ENCODE data around the gene ZNF319. TPM values are rescaled to one million over a fixed set of nuclear protein-coding genes. Genes with fewer than 3 reads are reported as not detected.

The ZNF319 gene
- total RNA-seq, 4 donors from 2014 or later, result 12.1 to 24.0 (median 18.7) TPM

- H3K36me3 ChIP-seq, result peaks cover 8 to 10% of the 10 kb centered on the region in 2 donors
- no peak overlapping the region for H3K4me3 ChIP-seq (replicated peaks in 1 of 3)
- 96% methylated on average over 16 to 34 of the region's 36 CpGs for WGBS, 2 donors
- no peaks in the 10 kb centered on the region for H3K9me3 ChIP-seq
- DNase-seq, result no peak
- H3K27ac ChIP-seq, result peak overlapping the region in 2 of 3 donors; percentile 40 to 91
- TF ChIP-seq CTCF (IDR thresholded peaks at IDR 0.05) (no peak), POLR2A (IDR thresholded peaks at IDR 0.05) (no peak)
- intact Hi-C loops (cut with DNase I), result loop anchor here (10.0 kb wide), 1 partner anchor 193 kb away; the partner anchor contains the start of gene KIFC3
- peaks cover 65 to 75% of the 10 kb centered on the region in 2 donors for H3K4me1 ChIP-seq
- no peaks in the 10 kb centered on the region for H3K27me3 ChIP-seq
These were observed 2.8 kb downstream of the ZNF319 start for GRCh38 chr16:57997528-57998265.

- peaks cover 71 to 79% of the 10 kb centered on the region in 2 donors for H3K4me1 ChIP-seq
- no peak overlapping the region for H3K4me3 ChIP-seq (replicated peaks in 1 of 3)
- 92 to 98% methylated on average over 6 to 10 of the region's 35 CpGs for WGBS, 2 donors
- H3K27me3 ChIP-seq, result no peaks in the 10 kb centered on the region
- TF ChIP-seq CTCF (IDR thresholded peaks at IDR 0.05) (no peak), POLR2A (IDR thresholded peaks at IDR 0.05) (no peak)
- peak overlapping the region; percentile 40 to 91 (median 58) for H3K27ac ChIP-seq
- intact Hi-C loops (cut with DNase I), result loop anchor here (10.0 kb wide), 1 partner anchor 192 kb away; the partner anchor contains the start of gene KIFC3
- H3K36me3 ChIP-seq, result peaks cover 8 to 10% of the 10 kb centered on the region in 2 donors
- no peak for DNase-seq
- no peaks in the 10 kb centered on the region for H3K9me3 ChIP-seq
These were observed 3.3 kb downstream of the ZNF319 start for GRCh38 chr16:57997176-57997527.

GRCh38 chr16:57996406-57997175 is 3.9 kb downstream of the ZNF319 start:
- Histone ChIP-seq H3K4me1 (peaks cover 72 to 80% of the 10 kb centered on the region in 2 donors), H3K36me3 (peaks cover 8 to 10% of the 10 kb centered on the region in 2 donors), H3K27me3 (no peaks in the 10 kb centered on the region), H3K9me3 (no peaks in the 10 kb centered on the region), H3K27ac (peak overlapping the region; percentile 40 to 95 (median 91)), H3K4me3 (replicated peaks in 1 of 3) (no peak overlapping the region)
- TF ChIP-seq POLR2A (IDR thresholded peaks at IDR 0.05), result no peak
- peak in 1 of 6 experiments; percentile 20 for TF ChIP-seq CTCF (IDR thresholded peaks at IDR 0.05)
- DNase-seq, result peak; percentile 92 to 93
- WGBS, 2 donors, result 63 to 80% methylated on average over 29 to 50 of the region's 62 CpGs
- intact Hi-C loops (cut with DNase I), result loop anchor here (10.0 kb wide), 1 partner anchor 192 kb away; the partner anchor contains the start of gene KIFC3

GRCh38 chr16:57995721-57996405 is 4.6 kb downstream of the ZNF319 start:
- Histone ChIP-seq H3K9me3 (no peaks in the 10 kb centered on the region), H3K36me3 (peaks cover 8 to 10% of the 10 kb centered on the region in 2 donors), H3K27ac (peak overlapping the region; percentile 90 to 95 (median 91)), H3K4me3 (replicated peaks in 1 of 3) (no peak overlapping the region), H3K27me3 (no peaks in the 10 kb centered on the region), H3K4me1 (peaks cover 69 to 83% of the 10 kb centered on the region in 2 donors)
- TF ChIP-seq CTCF (IDR thresholded peaks at IDR 0.05) (no peak), POLR2A (IDR thresholded peaks at IDR 0.05) (no peak)
- DNase-seq, result peak; percentile 91 to 93
- intact Hi-C loops (cut with DNase I), result loop anchor here (10.0 kb wide), 1 partner anchor 191 kb away; the partner anchor contains the start of gene KIFC3
- 68 to 74% methylated on average over 12 to 15 of the region's 18 CpGs for WGBS, 2 donors

All from thyroid gland (tissue), 4 donors.